GM10248 (cell line): Measurements from ENCODE around the gene NUDT16L1.

Experiments used
- CTCF ChIA-PET: fragments of 300-600 bp; sonication (Branson Sonifier 250); formaldehyde crosslinking; extraction: SDS; loops from one replicate; lab custom pipeline; 2021; ENCODE audit warnings: antibody characterized with exemption; lab: Yijun Ruan, JAX
- POLR2A ChIA-PET: fragments of 350-650 bp; sonication (Branson Sonifier 250); formaldehyde crosslinking; extraction: SDS; loops from one replicate; lab custom pipeline; 2020; ENCODE audit warnings: antibody characterized with exemption; lab: Yijun Ruan, JAX
- DNase-seq: peaks from one replicate; pipeline ENCODE4 v3.0.0; 2012; ENCODE audit errors: extremely low spot score
- CTCF ChIP-seq: IDR thresholded peaks from 2 replicates; pipeline ENCODE4 v1.5.1; 2012; ENCODE audit warnings: mild to moderate bottlenecking, low read depth; ENCODE audit errors: extremely low read depth, missing control alignments, control extremely low read depth

Gene NUDT16L1

DNA sequence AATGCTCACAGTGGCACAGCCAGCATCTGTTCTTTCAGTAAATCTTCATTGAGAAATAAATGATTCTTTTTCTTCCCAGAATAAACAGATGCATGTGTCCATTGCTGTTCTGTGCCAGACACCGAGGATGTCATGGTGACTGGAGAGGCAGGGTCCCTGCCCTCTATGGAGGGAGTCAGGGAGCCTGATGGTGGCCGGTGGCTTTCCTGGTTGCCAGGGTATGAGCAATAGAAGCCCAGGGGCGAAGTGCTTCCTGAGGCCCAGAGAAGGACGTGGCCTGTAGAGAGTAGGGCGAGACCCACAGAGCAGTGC is 29.9 kb upstream of the NUDT16L1 start:
- no peak for TF ChIP-seq CTCF
- ChIA-PET POLR2A (no interaction called here), CTCF (no interaction called here)
- DNase-seq: no peak

DNA sequence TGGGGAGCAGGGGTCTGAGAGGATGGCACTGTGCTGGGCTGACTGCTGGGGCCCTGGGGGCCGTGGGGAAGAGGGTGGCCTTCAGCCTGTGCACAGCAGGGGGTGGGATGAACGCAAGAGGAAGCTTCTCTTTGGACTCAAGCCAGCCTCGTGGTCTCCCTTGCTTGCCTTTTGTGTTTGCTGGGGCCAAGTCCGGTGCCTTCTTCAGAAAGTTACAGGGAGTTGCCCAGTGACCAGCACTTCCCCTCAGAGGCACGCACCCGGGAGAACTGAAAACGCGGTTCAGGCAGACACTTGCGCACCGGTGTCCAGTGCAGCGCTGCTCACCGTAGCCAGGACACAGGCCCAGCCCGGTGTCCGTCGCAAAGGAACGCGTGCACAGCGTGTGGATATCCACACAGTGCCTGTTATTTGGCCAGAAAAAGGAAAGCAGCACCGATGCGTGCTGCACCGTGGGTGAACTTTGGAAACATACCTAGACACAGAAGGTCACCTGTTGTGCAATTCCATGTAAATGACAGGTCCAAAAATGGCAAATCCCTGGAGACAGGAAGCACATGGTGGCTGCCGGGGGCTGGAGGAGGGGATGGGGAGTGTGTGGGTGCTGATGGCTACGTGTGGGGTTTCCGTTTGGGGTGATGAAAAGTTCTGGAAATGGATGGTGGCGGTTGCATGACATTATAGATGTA is 29.4 kb upstream of the NUDT16L1 start:
- no peak for DNase-seq
- ChIA-PET POLR2A (no interaction called here), CTCF (no interaction called here)
- TF ChIP-seq CTCF: no peak

GRCh38 chr16:4664538-4665418 is 28.6 kb upstream of the NUDT16L1 start:
- ChIA-PET POLR2A (no interaction called here), CTCF (no interaction called here)
- TF ChIP-seq CTCF: no peak
- DNase-seq: peak; percentile 65

DNA sequence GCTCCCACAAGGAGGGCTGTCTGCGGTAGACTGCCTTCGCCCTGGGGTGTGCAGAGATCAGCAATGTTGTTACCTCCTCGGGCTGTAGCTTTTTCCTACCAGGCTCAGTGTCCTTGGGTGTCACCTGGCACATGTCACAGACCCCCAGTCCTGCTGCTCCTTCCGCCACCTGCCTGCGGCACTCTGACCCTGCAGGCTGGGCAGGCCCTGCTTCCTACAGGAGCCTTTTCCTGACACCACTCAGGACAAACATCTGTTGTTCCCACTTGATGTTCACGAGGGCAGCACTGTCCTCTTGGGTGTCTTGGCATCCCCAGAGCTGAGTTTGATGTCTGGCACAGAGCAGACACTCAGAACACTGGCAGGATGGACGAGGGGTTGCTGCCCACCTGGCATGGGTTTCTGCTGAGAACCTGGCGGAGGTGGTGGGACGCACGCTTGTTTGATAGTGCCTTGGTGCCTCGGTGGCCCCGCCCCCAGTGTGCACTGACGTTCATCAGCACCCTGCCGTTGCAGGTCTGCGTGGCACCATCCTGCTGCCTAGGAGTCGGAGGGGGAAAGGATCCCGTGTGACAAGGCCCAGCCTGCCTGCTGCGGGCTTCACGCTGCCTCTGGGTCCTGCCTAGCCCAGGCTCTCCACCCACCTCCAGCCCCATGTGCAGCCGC is 26.7 kb upstream of the NUDT16L1 start:
- POLR2A ChIA-PET: no interaction called here
- CTCF ChIA-PET: no interaction called here
- no peak for DNase-seq
- no peak for TF ChIP-seq CTCF

GRCh38 chr16:4667203-4667963 is 26.0 kb upstream of the NUDT16L1 start:
- no peak for DNase-seq
- TF ChIP-seq CTCF: no peak
- ChIA-PET POLR2A (no interaction called here), CTCF (no interaction called here)
